ENCODE results near the gene ABCA1. TPM values are rescaled to one million over a fixed set of nuclear protein-coding genes. Genes with fewer than 3 reads are reported as not detected.

The ABCA1 gene
- total and polyA plus RNA-seq, 2 of the 4 experiments (the other 2 are of a cell fraction) = 5.8 to 52.2 TPM

DNA sequence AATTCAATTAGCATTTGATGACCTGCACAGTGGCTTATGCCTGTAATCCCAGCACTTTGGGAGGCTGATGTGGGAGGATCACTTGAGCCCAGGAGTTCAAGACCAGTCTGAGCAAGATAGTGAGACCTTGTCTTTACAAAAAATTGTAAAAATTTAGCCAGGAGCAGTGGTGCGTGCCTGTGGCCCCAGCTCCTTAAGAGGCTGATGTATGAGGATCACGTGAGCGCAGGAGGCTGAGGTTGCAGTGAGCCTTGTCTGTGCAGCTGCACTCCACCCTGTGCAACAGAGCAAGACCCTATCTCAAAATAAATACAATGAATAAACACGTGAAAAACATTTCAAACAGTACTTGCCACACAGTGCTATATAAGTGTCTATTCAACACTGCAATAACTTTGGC lies 4.2 kb downstream of the ABCA1 start:
- H3K9me3 ChIP-seq (ENCODE audit: control insufficient read depth, insufficient read depth, low read length) = no peaks in the 10 kb centered on the region
- peak overlapping the region; percentile 17 for H3K4me2 ChIP-seq (ENCODE audit: low read depth, low read length)
- H3K14ac ChIP-seq (replicated peaks; ENCODE audit: low read depth, low read length) = no peak overlapping the region
- no peak overlapping the region for H2BK20ac ChIP-seq (ENCODE audit: low read depth, low read length)
- POLR2A ChIA-PET (ENCODE audit: unreplicated experiment) = no interaction called here
- no peak overlapping the region for H2AFZ ChIP-seq (replicated peaks; ENCODE audit: low read length, poor library complexity)
- no peaks in the 10 kb centered on the region for H3K27me3 ChIP-seq (ENCODE audit: control insufficient read depth, insufficient read depth, low read length)
- H3K4me3 ChIP-seq (ENCODE audit: insufficient read depth, low read depth, low read length) = no peak overlapping the region
- no peak overlapping the region for H4K8ac ChIP-seq (ENCODE audit: low read depth in 2 of 2, low read length in 2 of 2)
- no peak overlapping the region for H2AK9ac ChIP-seq (replicated peaks; ENCODE audit: low read depth, low read length, poor library complexity)
- H2AK5ac ChIP-seq (ENCODE audit: low read depth, low read length) = 0 out of 2 replicates have a peak overlapping the region, but pooled peaks have one; percentile 54
- no peak overlapping the region for H2BK15ac ChIP-seq (ENCODE audit: low read depth, low read length)
- no peak for DNase-seq
- intact Hi-C loops (cut with micrococcal nuclease) = loop anchor here (1.0 kb wide), 1 partner anchor 59 kb away; no protein-coding TSS in a partner anchor
- H2BK120ac ChIP-seq (ENCODE audit: low read depth, low read length) = no peak overlapping the region
- H3K9ac ChIP-seq (ENCODE audit: low read depth, low read length) = peak overlapping the region; percentile 32; the same call in 1 of the 2 replicates
- H3K4me1 ChIP-seq (ENCODE audit: control insufficient read depth, insufficient read depth, low read length) = peaks cover 14% of the 10 kb centered on the region
- H3K27ac ChIP-seq (ENCODE audit: insufficient read depth, low read length) = peak overlapping the region; percentile 69; the same call in 1 of the 2 replicates
- no peak overlapping the region for H3K23ac ChIP-seq (ENCODE audit: low read depth, low read length)
- H2BK5ac ChIP-seq (ENCODE audit: low read depth, low read length, poor library complexity, severe bottlenecking) = peak overlapping the region; percentile 11
- dilution Hi-C loops (cut with HindIII; ENCODE audit: low sequenced_read_pairs, unreplicated experiment) = no loop called here
- 0 out of 2 replicates have a peak, but pooled peaks cover 3% of the 10 kb centered on the region for H3K9me1 ChIP-seq (ENCODE audit: insufficient read depth, low read length)
- TF ChIP-seq SMC3 (IDR thresholded peaks at IDR 0.05; ENCODE audit: low read depth, low read length) (no peak), RCOR1 (IDR thresholded peaks at IDR 0.05; ENCODE audit: insufficient replicate concordance, low read length) (no peak), BHLHE40 (IDR thresholded peaks at IDR 0.05; ENCODE audit: low read depth, low read length) (no peak), MAZ (IDR thresholded peaks at IDR 0.05; ENCODE audit: borderline replicate concordance, low read depth, low read length) (no peak), RAD21 (IDR thresholded peaks at IDR 0.05; ENCODE audit: low read length) (no peak), MAFK (IDR thresholded peaks at IDR 0.05; ENCODE audit: low read depth, low read length) (no peak), CEBPB (IDR thresholded peaks at IDR 0.05; ENCODE audit: low read depth, low read length) (no peak), CHD1 (IDR thresholded peaks at IDR 0.05; ENCODE audit: low read depth, low read length) (no peak), FOS (IDR thresholded peaks at IDR 0.05; ENCODE audit: low read depth, low read length) (no peak), NFE2L2 (IDR thresholded peaks at IDR 0.05; ENCODE audit: low read depth, low read length) (no peak), MXI1 (IDR thresholded peaks at IDR 0.05; ENCODE audit: borderline replicate concordance, low read depth, low read length) (no peak), POLR2A (IDR thresholded peaks at IDR 0.05; ENCODE audit: low read depth, low read length) (no peak)
- TF ChIP-seq, protein P1, sequence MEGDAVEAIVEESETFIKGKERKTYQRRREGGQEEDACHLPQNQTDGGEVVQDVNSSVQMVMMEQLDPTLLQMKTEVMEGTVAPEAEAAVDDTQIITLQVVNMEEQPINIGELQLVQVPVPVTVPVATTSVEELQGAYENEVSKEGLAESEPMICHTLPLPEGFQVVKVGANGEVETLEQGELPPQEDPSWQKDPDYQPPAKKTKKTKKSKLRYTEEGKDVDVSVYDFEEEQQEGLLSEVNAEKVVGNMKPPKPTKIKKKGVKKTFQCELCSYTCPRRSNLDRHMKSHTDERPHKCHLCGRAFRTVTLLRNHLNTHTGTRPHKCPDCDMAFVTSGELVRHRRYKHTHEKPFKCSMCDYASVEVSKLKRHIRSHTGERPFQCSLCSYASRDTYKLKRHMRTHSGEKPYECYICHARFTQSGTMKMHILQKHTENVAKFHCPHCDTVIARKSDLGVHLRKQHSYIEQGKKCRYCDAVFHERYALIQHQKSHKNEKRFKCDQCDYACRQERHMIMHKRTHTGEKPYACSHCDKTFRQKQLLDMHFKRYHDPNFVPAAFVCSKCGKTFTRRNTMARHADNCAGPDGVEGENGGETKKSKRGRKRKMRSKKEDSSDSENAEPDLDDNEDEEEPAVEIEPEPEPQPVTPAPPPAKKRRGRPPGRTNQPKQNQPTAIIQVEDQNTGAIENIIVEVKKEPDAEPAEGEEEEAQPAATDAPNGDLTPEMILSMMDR (conservative IDR thresholded peaks at IDR 0.05; ENCODE audit: low read depth, low read length) = no peak
- TF ChIP-seq, protein P2, sequence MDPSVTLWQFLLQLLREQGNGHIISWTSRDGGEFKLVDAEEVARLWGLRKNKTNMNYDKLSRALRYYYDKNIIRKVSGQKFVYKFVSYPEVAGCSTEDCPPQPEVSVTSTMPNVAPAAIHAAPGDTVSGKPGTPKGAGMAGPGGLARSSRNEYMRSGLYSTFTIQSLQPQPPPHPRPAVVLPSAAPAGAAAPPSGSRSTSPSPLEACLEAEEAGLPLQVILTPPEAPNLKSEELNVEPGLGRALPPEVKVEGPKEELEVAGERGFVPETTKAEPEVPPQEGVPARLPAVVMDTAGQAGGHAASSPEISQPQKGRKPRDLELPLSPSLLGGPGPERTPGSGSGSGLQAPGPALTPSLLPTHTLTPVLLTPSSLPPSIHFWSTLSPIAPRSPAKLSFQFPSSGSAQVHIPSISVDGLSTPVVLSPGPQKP (IDR thresholded peaks at IDR 0.05; ENCODE audit: borderline replicate concordance, low read depth, low read length) = no peak
- TF ChIP-seq, protein P3, sequence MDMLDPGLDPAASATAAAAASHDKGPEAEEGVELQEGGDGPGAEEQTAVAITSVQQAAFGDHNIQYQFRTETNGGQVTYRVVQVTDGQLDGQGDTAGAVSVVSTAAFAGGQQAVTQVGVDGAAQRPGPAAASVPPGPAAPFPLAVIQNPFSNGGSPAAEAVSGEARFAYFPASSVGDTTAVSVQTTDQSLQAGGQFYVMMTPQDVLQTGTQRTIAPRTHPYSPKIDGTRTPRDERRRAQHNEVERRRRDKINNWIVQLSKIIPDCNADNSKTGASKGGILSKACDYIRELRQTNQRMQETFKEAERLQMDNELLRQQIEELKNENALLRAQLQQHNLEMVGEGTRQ (IDR thresholded peaks at IDR 0.05; ENCODE audit: low read depth, low read length) = no peak
- no TSS peak for BruUV-seq (replicated peaks)
- H3K4ac ChIP-seq (ENCODE audit: low read depth, low read length) = no peak overlapping the region
- CTCF ChIA-PET = interaction anchor here (0.7 kb wide), 1 partner anchor 54 kb away, joined by 3 read pairs; no protein-coding TSS in a partner anchor
- WGBS, 2 experiments (ENCODE audit: extremely low coverage in 2 of 2, insufficient read length in 1 of 2) = no CpG with 5 or more reads among the region's 4 CpGs
- peaks cover 15 to 52% of the 10 kb centered on the region in 2 experiments for H3K79me1 ChIP-seq (ENCODE audit: low read depth in 1 of 2, low read length in 2 of 2)
- peaks cover 3% of the 10 kb centered on the region for H3K36me3 ChIP-seq (ENCODE audit: control insufficient read depth, insufficient read depth, low read length)
- in situ Hi-C loops (cut with MboI; ENCODE audit: low sequenced_read_pairs) = loop anchor here (5.0 kb wide), 3 partner anchors 61 to 494 kb away; no protein-coding TSS in a partner anchor
- H4K91ac ChIP-seq (ENCODE audit: insufficient read depth, low read depth, low read length) = no peak overlapping the region
- no peak for ATAC-seq (ENCODE audit: low read depth)
- no peak overlapping the region for H3K56ac ChIP-seq (ENCODE audit: extremely low read depth, insufficient read depth, low read length)
- H4K5ac ChIP-seq (ENCODE audit: low read depth, low read length) = no peak overlapping the region
- peak overlapping the region; percentile 18; the same call in 1 of the 2 replicates for H3K18ac ChIP-seq (ENCODE audit: low read depth, low read length)
- H4K20me1 ChIP-seq (ENCODE audit: insufficient read depth, low read length) = peaks cover 42% of the 10 kb centered on the region; the same call in 1 of the 2 replicates
